Spinal cord (tissue), 10 donors: ENCODE data around the gene GPHN. TPM values are rescaled to one million over a fixed set of nuclear protein-coding genes. Genes with fewer than 3 reads are reported as not detected.
"Not testable (repeated sequence)": the region's sequence is repeated elsewhere in the genome, so short reads cannot be mapped to it uniquely, and the experiment has no call there.

Source experiments
- DNase-seq, 6 donors: peaks; one replicate each; pipeline versions ENCODE4 v3.0.0 to v3.0.0-alpha.2; 2013 to 2015; ENCODE audit warnings: low spot score in 6 of 6, low read depth in 4 of 6
- H3K27ac ChIP-seq: one replicate; pipeline ENCODE4 v1.5.1; 2013; ENCODE audit warnings: low read depth, low read length, control low read depth
- H3K27me3 ChIP-seq: one replicate; pipeline ENCODE4 v1.6.1; 2013; ENCODE audit warnings: low read length; ENCODE audit not compliant: control insufficient read depth, insufficient read depth
- H3K36me3 ChIP-seq: one replicate; pipeline ENCODE4 v1.6.1; 2013; ENCODE audit warnings: low read length; ENCODE audit not compliant: control insufficient read depth, insufficient read depth
- H3K4me1 ChIP-seq: one replicate; pipeline ENCODE4 v1.6.1; 2013; ENCODE audit warnings: low read length; ENCODE audit not compliant: control insufficient read depth, insufficient read depth
- H3K4me3 ChIP-seq: one replicate; pipeline ENCODE4 v1.5.1; 2013; ENCODE audit warnings: low read depth, low read length, control low read depth
- H3K9me3 ChIP-seq: one replicate; pipeline ENCODE4 v1.6.1; 2013; ENCODE audit warnings: low read length; ENCODE audit not compliant: control insufficient read depth, insufficient read depth
- WGBS: methylation state at CpG from one replicate; pipeline ENCODE4 v1.1.5; 2013; ENCODE audit warnings: missing lambda C conversion rate; ENCODE audit not compliant: insufficient coverage; 5-methylcytosine and 5-hydroxymethylcytosine counted together
- polyA plus RNA-seq, 2 donors: library from polyadenylated mRNA; unstranded; fragments of 120-200 nt; gene quantifications; one replicate each; pipeline ENCODE4 v1.2.1, GENCODE V29; 2013; ENCODE audit not compliant: insufficient read length in 2 of 2
- total RNA-seq, 2 donors: library from RNA; depleted of rRNA in 1 of 2; stranded (reverse); fragments of 120-200 nt in 1 of 2; fragments of >200 nt in 1 of 2; gene quantifications; one replicate each; pipeline versions ENCODE4 v1.2.3 to v1.2.4, GENCODE V29; 2013 to 2014
- donor health status: healthy.

GPHN gene
- total and polyA plus RNA-seq, 4 donors: 38.5 to 115 (median 103) TPM

DNA sequence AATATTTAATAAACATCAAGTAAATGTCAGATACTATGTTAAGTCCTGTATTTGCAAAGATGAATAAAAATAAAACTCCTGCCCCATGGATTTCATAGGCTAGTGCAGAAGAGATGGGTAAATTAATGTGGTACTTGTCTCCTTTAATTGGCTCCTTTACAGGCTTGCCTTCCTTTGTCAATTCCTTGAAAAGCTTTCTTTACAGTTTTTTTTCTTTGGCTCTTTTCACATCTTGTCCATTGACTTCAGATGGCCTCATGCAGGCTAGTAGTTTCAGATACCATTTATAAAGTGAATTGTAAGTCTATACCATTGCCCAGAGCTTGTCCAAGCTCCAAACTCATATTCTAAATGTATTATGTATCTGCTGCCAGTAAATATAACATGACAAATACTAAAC lies 552.6 kb downstream of the GPHN start:
- peak in 5 of 6 donors; percentile 17 to 58 (median 28) for DNase-seq
- Histone ChIP-seq H3K27me3 (no peaks in the 10 kb centered on the region), H3K36me3 (peaks cover 4% of the 10 kb centered on the region), H3K4me3 (no peak overlapping the region), H3K27ac (no peak overlapping the region), H3K9me3 (peaks cover 2% of the 10 kb centered on the region), H3K4me1 (no peaks in the 10 kb centered on the region)

DNA sequence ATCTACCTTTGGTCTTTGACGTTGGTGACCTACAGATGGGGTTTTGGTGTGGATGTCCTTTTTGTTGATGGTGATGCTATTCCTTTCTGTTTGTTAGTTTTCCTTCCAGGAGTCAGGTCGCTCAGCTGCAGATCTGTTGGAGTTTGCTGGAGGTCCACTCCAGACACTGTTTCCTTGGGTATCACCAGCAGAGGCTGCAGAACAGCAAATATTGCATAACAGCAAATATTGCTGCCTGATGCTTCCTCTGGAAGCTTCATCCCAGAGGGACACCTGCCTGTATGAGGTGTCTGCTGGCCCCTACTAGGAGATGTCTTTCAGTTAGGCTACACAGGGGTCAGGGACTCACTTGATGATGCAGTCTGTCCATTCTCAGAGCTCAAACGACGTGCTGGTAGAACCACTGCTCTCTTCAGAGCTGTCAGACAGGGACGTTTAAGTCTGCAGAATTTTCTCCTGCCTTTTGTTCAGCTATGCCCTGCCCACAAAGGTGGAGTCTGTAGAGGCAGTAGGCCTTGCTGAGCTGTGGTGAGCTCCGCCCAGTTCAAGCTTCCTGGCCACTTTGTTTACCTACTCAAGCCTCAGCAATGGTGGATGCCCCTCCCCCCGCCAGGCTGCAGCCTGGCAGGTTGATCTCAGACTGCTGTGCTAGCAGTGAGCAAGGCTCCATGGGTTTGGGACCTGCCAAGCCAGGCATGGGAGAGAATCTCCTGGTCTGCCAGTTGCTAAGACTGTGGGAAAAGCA lies 559.3 kb downstream of the GPHN start:
- not testable (repeated sequence) for H3K4me3 ChIP-seq, H3K4me1 ChIP-seq, H3K9me3 ChIP-seq, DNase-seq, H3K36me3 ChIP-seq, H3K27ac ChIP-seq, H3K27me3 ChIP-seq
- 87% methylated on average over 7 of the region's 7 CpGs for WGBS

DNA sequence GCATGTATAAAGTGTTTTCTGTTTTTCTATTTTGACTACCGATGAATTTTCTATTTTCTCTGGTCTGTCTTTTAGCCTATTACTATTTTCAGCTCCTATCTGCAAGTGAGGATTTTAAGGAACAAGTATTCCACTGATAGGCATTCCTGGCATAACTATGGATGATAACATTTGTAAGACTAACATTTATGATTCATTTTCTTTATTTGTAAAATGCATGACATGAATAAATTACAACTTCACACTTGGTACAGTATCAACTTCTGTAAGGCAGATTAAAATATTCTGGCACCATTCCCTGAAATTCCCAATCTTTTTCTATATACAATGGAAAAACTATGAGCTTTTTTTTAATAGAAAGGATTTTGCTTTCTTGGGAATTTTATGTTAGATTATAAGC lies 560.3 kb downstream of the GPHN start:
- no CpG with 5 or more reads among the region's 1 CpG for WGBS
- Histone ChIP-seq H3K27ac (no peak overlapping the region), H3K27me3 (no peaks in the 10 kb centered on the region), H3K36me3 (no peaks in the 10 kb centered on the region), H3K4me1 (no peaks in the 10 kb centered on the region), H3K9me3 (no peaks in the 10 kb centered on the region), H3K4me3 (no peak overlapping the region)
- peak in 1 of 6 donors; percentile 37 for DNase-seq

DNA sequence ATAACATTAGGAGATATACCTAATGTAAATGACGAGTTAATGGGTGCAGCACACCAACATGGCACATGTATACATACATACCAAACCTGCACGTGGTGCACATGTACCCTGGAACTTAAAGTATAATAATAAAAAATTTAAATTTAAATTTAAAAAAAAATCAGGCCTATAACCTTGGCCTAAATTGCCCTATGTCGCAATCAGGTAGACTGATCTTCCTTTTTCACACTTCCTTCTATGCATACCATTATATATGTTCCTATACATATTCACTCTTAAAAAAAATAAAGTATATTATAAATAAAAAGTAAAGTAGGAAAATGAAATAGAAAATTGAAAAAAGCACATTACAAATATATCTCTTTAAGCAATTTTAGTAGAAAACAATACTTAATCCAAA lies 563.6 kb downstream of the GPHN start:
- Histone ChIP-seq H3K4me3 (no peak overlapping the region), H3K27me3 (no peaks in the 10 kb centered on the region), H3K9me3 (no peaks in the 10 kb centered on the region), H3K27ac (no peak overlapping the region), H3K36me3 (no peaks in the 10 kb centered on the region), H3K4me1 (no peaks in the 10 kb centered on the region)
- DNase-seq: no peak
- no CpG with 5 or more reads among the region's 3 CpGs for WGBS

DNA sequence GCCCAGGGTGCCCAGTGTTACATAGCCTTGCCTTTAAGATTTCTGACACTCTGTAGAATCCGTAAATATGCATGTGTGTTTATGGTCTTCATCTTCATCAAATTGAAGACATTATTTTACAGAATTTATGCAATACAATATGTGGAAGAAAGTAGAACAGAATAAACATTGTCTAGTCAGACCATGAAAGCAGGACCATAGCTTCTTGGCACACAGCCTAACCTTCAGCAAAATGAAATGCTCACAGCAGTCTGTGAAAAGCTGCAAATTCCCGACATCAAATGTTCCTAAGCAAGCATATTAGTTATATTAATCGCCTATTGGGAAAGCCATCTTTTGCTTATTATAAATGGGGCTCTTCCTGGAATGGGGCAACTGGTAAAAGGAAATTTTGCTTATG lies 570.0 kb downstream of the GPHN start:
- Histone ChIP-seq H3K27me3 (no peaks in the 10 kb centered on the region), H3K4me1 (no peaks in the 10 kb centered on the region), H3K27ac (no peak overlapping the region), H3K4me3 (no peak overlapping the region), H3K36me3 (no peaks in the 10 kb centered on the region), H3K9me3 (peaks cover 3% of the 10 kb centered on the region)
- DNase-seq: peak in 2 of 6 donors; percentile 45 to 62
- WGBS: no CpG with 5 or more reads among the region's 3 CpGs

DNA sequence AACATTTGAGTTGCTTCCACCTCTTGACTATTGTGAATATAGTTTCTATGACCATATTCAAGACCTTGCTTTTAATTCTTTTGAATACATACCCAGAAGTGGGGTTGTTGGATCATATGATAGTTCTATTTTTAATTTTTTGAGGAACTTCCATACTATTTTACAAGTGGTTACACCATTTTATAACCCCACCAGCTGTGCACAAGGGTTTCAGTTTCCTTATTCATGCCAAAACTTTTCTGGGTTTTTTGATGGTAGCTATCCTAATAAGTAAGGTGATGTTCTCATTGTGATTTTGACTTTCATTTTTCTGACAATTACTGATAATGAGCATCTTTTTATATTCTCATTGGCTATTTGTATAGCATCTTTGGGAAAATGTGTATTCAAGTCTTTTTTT lies 571.9 kb downstream of the GPHN start:
- H3K27ac ChIP-seq: no peak overlapping the region
- H3K9me3 ChIP-seq: peaks cover 3% of the 10 kb centered on the region
- no peaks in the 10 kb centered on the region for H3K36me3 ChIP-seq
- H3K4me1 ChIP-seq: no peaks in the 10 kb centered on the region
- H3K4me3 ChIP-seq: no peak overlapping the region
- DNase-seq: no peak
- no peaks in the 10 kb centered on the region for H3K27me3 ChIP-seq

DNA sequence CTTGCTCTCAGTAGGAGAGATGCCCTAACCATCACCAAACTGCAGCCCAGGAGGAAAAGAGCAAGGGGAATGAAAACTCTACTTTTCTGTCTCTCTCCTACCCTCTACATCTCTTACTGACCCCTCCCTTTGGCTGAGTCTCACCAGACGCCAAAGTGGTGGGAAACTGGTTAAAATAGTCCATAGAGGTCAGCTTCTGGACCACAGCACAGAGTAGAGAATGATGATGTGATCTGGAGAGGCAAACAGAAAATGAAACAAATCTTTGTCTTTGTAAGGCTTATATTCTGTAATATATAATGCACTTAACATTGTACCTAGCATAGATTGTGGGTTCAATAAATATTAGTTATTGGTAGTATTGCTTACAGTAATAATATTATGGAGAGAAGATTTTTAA lies 600.3 kb downstream of the GPHN start:
- H3K36me3 ChIP-seq: peaks cover 2% of the 10 kb centered on the region
- no CpG with 5 or more reads among the region's 1 CpG for WGBS
- H3K9me3 ChIP-seq: peaks cover 5% of the 10 kb centered on the region
- H3K27ac ChIP-seq: no peak overlapping the region
- H3K4me3 ChIP-seq: no peak overlapping the region
- no peaks in the 10 kb centered on the region for H3K27me3 ChIP-seq
- DNase-seq: no peak
- H3K4me1 ChIP-seq: no peaks in the 10 kb centered on the region

DNA sequence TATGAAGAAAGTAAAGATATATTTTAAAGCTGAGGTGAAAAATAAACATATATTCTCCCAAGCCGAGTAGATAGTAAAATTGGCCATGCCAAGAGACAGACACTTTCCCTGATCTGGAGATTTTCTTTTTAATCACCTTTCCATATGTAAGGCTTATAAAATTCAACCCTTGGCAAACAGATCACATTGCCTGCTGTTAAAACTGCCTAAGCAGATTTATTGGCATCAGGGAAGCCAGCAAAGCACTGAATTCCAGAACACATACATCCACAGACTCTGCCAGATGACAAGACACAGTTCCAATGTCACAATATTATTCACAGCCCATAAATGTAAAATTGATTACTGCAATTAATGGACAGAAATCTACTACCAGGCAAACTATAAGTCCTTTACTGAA lies 603.1 kb downstream of the GPHN start:
- peaks cover 3% of the 10 kb centered on the region for H3K9me3 ChIP-seq
- 80% methylated on average over 1 of the region's 1 CpG for WGBS

DNA sequence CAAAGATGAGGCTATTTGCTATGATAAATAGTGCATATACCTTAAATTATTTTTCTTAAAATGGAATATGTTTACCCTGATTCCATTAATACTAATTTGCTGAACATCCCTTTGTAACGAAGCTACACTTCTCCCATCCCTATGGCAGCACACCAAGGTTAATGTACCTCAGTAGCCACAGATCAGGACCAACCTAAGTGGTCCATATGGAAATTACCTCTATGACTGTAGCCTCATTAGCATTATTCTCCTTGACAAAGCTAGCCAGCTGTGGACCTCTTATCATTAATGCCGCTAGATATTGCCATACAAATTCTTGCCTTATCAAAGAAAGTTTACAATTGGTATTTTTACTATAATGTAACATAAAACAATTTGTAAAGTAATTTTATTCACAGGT lies 604.4 kb downstream of the GPHN start:
- DNase-seq: no peak
- Histone ChIP-seq H3K27me3 (no peaks in the 10 kb centered on the region), H3K36me3 (peaks cover 2% of the 10 kb centered on the region), H3K9me3 (no peaks in the 10 kb centered on the region), H3K27ac (no peak overlapping the region), H3K4me3 (no peak overlapping the region), H3K4me1 (no peaks in the 10 kb centered on the region)
- 100% methylated on average over 1 of the region's 2 CpGs for WGBS

More for the DNA sequence above, 603.1 kb downstream of the GPHN start:
- peak in 2 of 6 donors; percentile 24 to 29 for DNase-seq
- Histone ChIP-seq H3K36me3 (peaks cover 2% of the 10 kb centered on the region), H3K4me1 (no peaks in the 10 kb centered on the region), H3K27me3 (no peaks in the 10 kb centered on the region), H3K4me3 (no peak overlapping the region), H3K27ac (no peak overlapping the region)

DNA sequence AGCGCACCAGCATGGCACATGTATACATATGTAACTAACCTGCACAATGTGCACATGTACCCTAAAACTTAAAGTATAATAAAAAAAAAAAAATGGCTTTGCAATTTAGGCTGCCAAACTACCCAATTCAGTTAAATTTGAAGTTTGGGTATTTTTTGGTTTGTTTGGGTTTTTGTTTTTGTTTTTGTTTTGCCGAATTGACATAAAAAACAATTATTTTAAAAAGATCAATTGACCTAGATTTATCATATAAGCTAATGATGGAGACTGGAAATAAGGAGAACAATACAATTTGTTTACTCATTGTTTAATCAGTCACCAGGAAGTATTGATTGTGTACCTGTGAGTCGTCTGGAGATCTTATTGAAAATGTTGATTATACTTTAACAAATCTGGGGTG lies 619.2 kb downstream of the GPHN start:
- H3K9me3 ChIP-seq: no peaks in the 10 kb centered on the region
- H3K27ac ChIP-seq: no peak overlapping the region
- no peak overlapping the region for H3K4me3 ChIP-seq
- H3K36me3 ChIP-seq: peaks cover 14% of the 10 kb centered on the region
- DNase-seq: no peak
- no CpG with 5 or more reads among the region's 3 CpGs for WGBS
- no peaks in the 10 kb centered on the region for H3K4me1 ChIP-seq
- no peaks in the 10 kb centered on the region for H3K27me3 ChIP-seq
